Peyer's patch (tissue), 4 donors: ENCODE data around the gene P2RY2. TPM values are rescaled to one million over a fixed set of nuclear protein-coding genes. Genes with fewer than 3 reads are reported as not detected.

ENCODE experiments used
- DNase-seq, 3 donors: peaks; one replicate each; pipeline ENCODE4 v3.0.0-alpha.2; 2017 to 2019
- H3K27ac ChIP-seq, 4 donors: fragments of 200-600 bp; sonication (generic); one replicate each; pipeline ENCODE4 v1.5.1; 2016 to 2019
- H3K27me3 ChIP-seq, 2 donors: fragments of 200-600 bp; sonication (generic); one replicate each; pipeline ENCODE4 v1.5.1; 2019
- H3K36me3 ChIP-seq, 3 donors: fragments of 200-600 bp; sonication (generic); one replicate each; pipeline ENCODE4 v1.5.1; 2016 to 2019
- H3K4me1 ChIP-seq, 4 donors: fragments of 200-600 bp; sonication (generic); one replicate each; pipeline ENCODE4 v1.5.1; 2016 to 2019
- H3K4me3 ChIP-seq, 4 donors: fragments of 200-600 bp; sonication (generic); 1 replicate in 3 of 4; 2 replicates in 1 of 4; pipeline ENCODE4 v1.5.1; 2016 to 2019; ENCODE audit warnings: mild to moderate bottlenecking in 1 of 4
- H3K9me3 ChIP-seq, 4 donors: fragments of 200-600 bp; sonication (generic); one replicate each; pipeline ENCODE4 v1.5.1; 2016 to 2019; ENCODE audit warnings: mild to moderate bottlenecking in 1 of 4
- CTCF ChIP-seq, 6 experiments: fragments of 450-650 bp in 4 of 6; fragments of 200-600 bp in 2 of 6; sonication (generic) in 1 of 6; IDR thresholded peaks; one replicate each; pipeline ENCODE4 v1.5.1; 2017 to 2019; ENCODE audit warnings: antibody characterized with exemption in 6 of 6, mild to moderate bottlenecking in 3 of 6, moderate library complexity in 1 of 6
- POLR2A ChIP-seq, 2 donors: fragments of 450-650 bp; IDR thresholded peaks; one replicate each; pipeline ENCODE4 v1.5.1; 2017; ENCODE audit warnings: antibody characterized with exemption in 2 of 2, mild to moderate bottlenecking in 2 of 2, moderate library complexity in 2 of 2
- total RNA-seq, 4 donors: library from RNA; depleted of rRNA; stranded (reverse); fragments of >200 nt; gene quantifications; one replicate each; pipeline ENCODE4 v1.1.0, GENCODE V29; 2016

P2RY2 gene
- total RNA-seq: 10 to 100 TPM in 3 of 4 donors, 1 to 10 TPM in 1; 6.6 to 42.7 (median 33.5) TPM

GRCh38 chr11:73218106-73218829, at the start of gene P2RY2:
TSS of gene P2RY2 (plus strand) at chr11:73218281. CDS start at chr11:73234160, 15,879 bp downstream.
- peaks cover 6 to 14% (median 7%) of the 10 kb centered on the region in 4 donors for H3K4me1 ChIP-seq
- peak within 1 kb of the TSS; percentile 47 to 66 (median 50) for H3K4me3 ChIP-seq
- peak; percentile 68 to 70 for TF ChIP-seq POLR2A (IDR thresholded peaks at IDR 0.05)
- TF ChIP-seq CTCF (IDR thresholded peaks at IDR 0.05): peak in 4 of 6 experiments; percentile 45 to 82 (median 70)
- no peaks in the 10 kb centered on the region for H3K9me3 ChIP-seq
- H3K27me3 ChIP-seq: no peaks in the 10 kb centered on the region
- DNase-seq: peak; percentile 49 to 96 (median 91)
- peak within 1 kb of the TSS; percentile 19 to 87 (median 74) for H3K27ac ChIP-seq
- H3K36me3 ChIP-seq: no peaks in the 10 kb centered on the region

GRCh38 chr11:73168925-73169579, 49.0 kb upstream of the P2RY2 start:
- DNase-seq: no peak
- H3K4me1 ChIP-seq: no peaks in the 10 kb centered on the region
- TF ChIP-seq POLR2A (IDR thresholded peaks at IDR 0.05): no peak
- TF ChIP-seq CTCF (IDR thresholded peaks at IDR 0.05): no peak

GRCh38 chr11:73170140-73170539, 47.9 kb upstream of the P2RY2 start:
- H3K36me3 ChIP-seq: no peaks in the 10 kb centered on the region
- no peaks in the 10 kb centered on the region for H3K4me1 ChIP-seq
- DNase-seq: no peak
- H3K27me3 ChIP-seq: no peaks in the 10 kb centered on the region
- H3K9me3 ChIP-seq: no peaks in the 10 kb centered on the region
- TF ChIP-seq POLR2A (IDR thresholded peaks at IDR 0.05) (no peak), CTCF (IDR thresholded peaks at IDR 0.05) (no peak)
- no peak overlapping the region for H3K4me3 ChIP-seq
- H3K27ac ChIP-seq: no peak overlapping the region

More at GRCh38 chr11:73168925-73169579, 49.0 kb upstream of the P2RY2 start:
- H3K27ac ChIP-seq: no peak overlapping the region
- no peaks in the 10 kb centered on the region for H3K9me3 ChIP-seq
- no peak overlapping the region for H3K4me3 ChIP-seq
- no peaks in the 10 kb centered on the region for H3K36me3 ChIP-seq
- H3K27me3 ChIP-seq: no peaks in the 10 kb centered on the region

- Histone ChIP-seq H3K4me3 (no peak overlapping the region), H3K27ac (no peak overlapping the region), H3K27me3 (no peaks in the 10 kb centered on the region), H3K4me1 (peaks cover 0 to 4% (median 2%) of the 10 kb centered on the region in 4 donors), H3K36me3 (no peaks in the 10 kb centered on the region), H3K9me3 (no peaks in the 10 kb centered on the region)
- TF ChIP-seq POLR2A (IDR thresholded peaks at IDR 0.05) (no peak), CTCF (IDR thresholded peaks at IDR 0.05) (no peak)
- DNase-seq: no peak
Measured at GRCh38 chr11:73171436-73172161, 46.5 kb upstream of the P2RY2 start.

- H3K27me3 ChIP-seq: no peaks in the 10 kb centered on the region
- DNase-seq: no peak
- peaks cover 0 to 15% (median 8%) of the 10 kb centered on the region in 4 donors for H3K4me1 ChIP-seq
- no peak overlapping the region for H3K4me3 ChIP-seq
- H3K36me3 ChIP-seq: no peaks in the 10 kb centered on the region
- H3K9me3 ChIP-seq: no peaks in the 10 kb centered on the region
- TF ChIP-seq CTCF (IDR thresholded peaks at IDR 0.05) (no peak), POLR2A (IDR thresholded peaks at IDR 0.05) (no peak)
- H3K27ac ChIP-seq: peak overlapping the region in 1 of 4 donors; percentile 46
Measured at GRCh38 chr11:73172992-73173656, 45.0 kb upstream of the P2RY2 start.
